GM21360 (cell line): ENCODE data around the gene C14orf119.

Source experiments
- ATAC-seq: cut with Tn5 transposase; IDR thresholded peaks from one replicate; pipeline ENCODE4 v1.9.1; 2021; ENCODE audit warnings: mild to moderate bottlenecking, moderate library complexity; ENCODE audit not compliant: unreplicated experiment

The C14orf119 gene

DNA sequence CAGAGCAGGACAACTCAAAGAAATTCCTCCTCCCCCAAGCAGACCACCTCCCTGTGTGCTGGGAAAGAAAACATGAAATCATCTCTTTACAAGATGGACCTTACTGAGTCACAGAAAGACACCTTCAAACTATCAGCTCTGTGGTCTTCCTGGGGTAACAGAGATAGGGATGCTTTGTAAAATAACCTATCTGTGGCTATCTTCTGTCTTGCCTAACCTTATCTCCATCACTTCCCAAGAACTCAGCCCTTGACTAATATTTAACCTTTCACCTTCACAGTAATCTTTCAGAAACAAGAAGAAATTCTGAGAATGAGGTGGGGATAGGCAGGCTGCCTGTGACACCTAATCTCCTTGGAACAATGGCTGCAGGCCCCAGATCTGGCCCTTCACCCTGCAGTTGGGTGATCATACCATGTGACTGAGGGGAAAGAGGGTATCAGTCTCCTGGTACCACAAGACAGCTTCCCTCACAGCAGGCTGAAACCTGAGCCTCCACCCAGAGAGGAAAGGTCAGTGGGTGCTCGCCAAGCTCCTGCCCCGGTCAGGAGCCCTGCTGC, 51.1 kb downstream of the C14orf119 start:
- no peak for ATAC-seq

DNA sequence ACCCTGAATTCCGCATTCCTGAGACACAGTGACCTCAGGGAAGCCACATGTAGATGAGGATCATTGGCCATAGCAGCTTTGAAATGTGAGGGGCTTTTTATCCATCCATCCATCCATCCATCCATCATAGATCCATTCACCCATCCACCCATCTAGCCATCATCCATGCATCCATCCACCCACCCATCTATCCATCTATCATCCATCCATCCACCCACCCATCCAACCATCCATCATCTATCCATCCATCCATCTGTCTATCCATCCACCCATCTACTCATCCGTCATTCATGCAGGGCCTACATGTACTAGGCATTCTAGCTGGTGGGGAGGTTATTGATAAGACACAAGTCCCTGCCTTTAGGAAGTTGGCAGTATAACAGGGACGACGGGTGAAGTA, 51.7 kb downstream of the C14orf119 start:
- no peak for ATAC-seq

GRCh38 chr14:23147676-23148075, 52.4 kb downstream of the C14orf119 start:
- ATAC-seq: no peak

GRCh38 chr14:23148591-23149249, 53.4 kb downstream of the C14orf119 start:
- no peak for ATAC-seq

DNA sequence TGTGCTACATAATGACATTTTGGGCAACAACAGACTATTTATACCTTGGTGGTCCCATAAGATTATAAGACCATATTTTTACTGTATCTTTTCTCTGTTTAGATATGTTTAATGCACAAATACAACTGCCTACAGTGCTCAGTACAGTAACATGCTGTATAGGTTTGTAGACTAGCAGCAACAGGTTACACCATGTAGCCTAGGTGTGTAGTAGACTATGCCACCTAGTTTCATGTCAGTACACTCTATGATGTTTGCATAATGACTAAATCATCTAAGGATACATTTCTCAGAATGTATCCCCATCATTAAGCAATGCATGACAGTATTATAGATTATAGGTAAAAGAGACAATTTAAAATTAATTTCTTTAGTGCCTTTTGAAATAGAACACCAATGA, 54.4 kb downstream of the C14orf119 start:
- no peak for ATAC-seq
